ENCODE measurements around the gene ZBTB17.

DNA sequence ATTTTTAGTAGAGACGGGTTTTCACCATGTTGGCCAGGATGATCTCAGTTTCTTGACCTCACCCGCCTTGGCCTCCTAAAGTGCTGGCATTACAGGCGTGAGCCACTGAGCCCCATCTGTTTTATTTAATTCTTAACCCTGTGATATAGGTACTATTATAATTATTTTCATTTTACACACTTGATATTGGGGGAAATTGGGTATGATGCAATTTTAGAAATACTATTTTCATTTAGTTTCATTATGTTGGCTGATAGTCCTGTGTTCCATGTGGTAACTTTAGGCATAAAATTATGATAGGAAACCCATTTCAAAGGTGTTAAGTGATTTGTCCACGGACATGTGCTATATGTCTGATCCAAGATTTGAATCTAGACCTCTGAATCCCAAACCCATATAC, 67.3 kb downstream of the ZBTB17 start:
- no peak for TF ChIP-seq SUZ12 (IDR thresholded peaks at IDR 0.05; ENCODE audit: extremely low read depth, insufficient read depth, insufficient read length)
- no peak for TF ChIP-seq ZNF274 (IDR thresholded peaks at IDR 0.05; ENCODE audit: low read depth, low read length)
- no peak for TF ChIP-seq YY1 (IDR thresholded peaks at IDR 0.05; ENCODE audit: insufficient read depth, insufficient read length)

Measured in NT2/D1 (cell line).